Stimulated activated CD4-positive, alpha-beta T cell treated with anti-CD3 and anti-CD28 coated beads, Interleukin-4, amount 100 ng/mL, for 48 hours (primary cell): Measurements from ENCODE around the gene FAM174C.
"Not testable (repeated sequence)": the region's sequence is repeated elsewhere in the genome, so short reads cannot be mapped to it uniquely, and the experiment has no call there.

Experiments used
- DNase-seq, 2 donors: peaks; one replicate each; pipeline ENCODE4 v3.0.0-alpha.2; 2020; ENCODE audit warnings: low read depth in 2 of 2

The FAM174C gene

DNA sequence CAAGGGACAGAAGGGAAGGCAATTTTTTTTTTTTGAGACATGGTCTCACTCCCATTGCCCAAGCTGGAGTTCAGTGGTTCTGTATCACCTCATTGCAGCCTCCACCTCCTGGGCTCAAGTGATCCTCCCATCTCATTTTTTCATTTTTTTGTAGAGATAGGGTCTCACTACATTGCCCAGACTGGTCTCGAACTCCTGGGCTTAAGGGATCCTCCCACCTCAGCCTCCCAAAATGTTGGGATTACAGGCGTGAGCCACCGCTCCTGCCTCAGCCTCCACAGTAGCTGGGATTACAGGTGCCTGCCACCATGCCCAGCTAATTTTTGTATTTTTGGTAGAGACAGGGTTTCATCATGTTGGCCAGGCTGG, 44.9 kb downstream of the FAM174C start:
- DNase-seq, result not testable (repeated sequence)

DNA sequence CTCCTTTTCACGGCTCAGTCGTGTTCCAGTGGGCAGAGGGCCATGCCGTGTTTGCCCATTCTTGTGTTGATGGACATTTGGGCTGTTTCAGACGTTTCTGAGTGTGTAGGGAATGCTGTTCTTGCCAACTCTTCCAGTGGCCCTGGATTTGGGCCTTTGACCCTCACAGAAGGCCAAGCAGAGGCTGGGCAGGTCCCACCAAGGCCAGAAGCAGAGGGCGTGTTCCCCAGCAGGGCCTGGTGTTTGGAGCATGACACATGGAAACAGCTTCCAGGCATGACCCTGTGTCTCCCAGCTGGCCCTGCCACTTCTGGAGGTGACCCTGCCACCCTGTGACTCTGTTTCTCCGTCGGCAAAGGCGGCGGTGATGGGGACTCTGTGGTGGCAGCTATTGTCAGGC, 46.2 kb downstream of the FAM174C start:
- no peak for DNase-seq

DNA sequence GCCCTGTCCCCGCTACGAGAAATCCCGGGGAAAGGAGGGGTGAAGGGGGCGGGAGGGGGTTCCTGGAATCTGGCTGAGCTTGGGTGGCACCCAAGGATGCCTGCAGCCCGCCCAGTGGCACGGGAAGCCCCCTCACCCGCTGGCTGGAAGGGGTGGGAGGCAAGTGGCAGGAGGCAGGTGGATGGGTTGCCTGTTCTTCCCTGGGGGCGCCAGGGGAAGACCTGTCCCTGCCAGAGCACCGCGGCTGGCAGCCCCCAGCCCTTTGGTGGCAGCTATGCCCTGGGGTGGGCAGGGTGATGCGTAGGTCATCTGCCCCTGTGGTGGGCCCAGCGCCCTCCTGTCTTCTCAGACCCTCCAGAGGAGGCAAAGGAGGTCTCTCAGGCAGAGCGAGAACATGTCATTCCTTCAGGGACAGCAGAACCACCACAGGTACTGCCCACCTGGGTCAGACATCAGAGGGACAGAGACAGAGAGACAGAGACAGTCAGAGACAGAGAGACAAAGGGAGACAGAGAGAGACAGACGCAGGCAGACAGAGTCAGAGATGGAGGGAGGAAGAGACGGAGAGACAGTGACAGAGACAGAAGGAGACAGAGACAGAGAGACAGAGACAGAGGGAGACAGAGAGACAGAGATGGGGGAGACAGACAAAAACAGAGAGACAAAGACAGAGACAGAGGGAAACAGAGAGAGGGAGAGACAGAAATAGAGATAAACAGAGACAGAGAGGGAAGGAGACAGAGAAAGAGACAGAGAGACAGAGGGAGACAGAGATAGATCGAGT, 47.1 kb downstream of the FAM174C start:
- DNase-seq, result no peak

DNA sequence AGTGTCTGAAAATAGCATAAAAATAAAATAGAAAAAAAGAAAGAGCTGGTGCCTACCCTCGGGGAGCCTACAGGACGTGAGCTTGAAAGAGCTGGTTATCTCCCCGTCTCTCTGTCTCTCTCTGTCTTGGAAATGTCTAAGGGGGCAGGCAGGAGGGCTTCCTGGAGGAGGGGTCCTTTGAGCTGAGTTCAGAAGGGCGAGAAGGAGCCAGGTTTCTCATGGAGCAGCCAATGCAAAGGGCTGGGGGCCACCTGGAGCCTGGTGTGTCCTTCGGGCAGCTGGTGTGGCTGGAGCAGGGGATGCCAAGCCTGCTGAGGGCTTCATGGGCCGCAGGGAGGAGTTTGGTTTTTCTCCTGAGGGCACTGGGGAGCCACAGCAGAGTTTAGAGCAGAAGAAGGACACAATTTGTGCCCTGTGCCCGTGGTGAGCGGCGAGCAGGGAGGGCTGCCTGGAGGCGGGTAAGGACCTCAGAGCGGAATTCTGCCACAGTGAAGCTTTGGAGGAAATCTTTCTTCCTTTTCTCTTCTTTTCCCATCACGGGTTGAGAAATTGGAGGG, 49.0 kb downstream of the FAM174C start:
- no peak for DNase-seq

DNA sequence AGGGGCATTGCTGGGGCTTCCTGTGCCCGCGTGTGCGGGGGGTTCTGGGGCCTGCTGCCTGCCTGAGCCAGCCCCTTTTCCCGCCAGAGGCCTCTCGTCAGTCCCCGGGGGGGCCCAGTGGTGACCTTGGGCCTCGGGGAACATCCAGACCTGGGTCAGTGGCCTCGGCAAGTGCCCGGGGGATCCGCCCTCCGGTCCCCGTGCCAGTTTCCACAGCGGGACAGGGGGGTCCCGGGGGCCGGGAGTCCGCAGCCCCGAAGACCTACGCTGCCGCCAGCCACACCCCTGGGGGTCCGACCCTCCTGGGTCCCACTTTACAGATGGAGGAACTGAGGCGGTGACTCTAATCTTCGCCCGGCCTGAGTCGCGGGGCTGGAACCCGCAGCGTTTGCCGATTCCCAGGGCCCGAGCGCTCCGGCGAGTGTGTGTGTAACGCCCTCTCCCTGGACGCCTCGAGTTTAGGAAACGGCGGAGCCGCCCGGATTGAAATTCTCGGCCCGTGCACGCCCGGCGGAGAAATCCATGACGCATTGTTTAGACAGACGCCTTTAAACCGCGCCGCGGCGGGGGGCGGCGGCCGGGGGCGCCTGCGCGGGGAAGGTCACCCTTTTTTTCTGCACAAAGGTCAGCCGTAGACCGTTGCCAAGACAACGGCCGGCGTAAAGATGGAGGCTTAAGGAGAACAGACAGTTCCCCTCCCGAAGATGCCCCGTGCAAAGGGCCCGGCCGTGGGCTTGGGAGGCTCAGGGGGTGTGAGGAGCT, 49.7 kb downstream of the FAM174C start:
- peak; percentile 4 to 27 for DNase-seq

DNA sequence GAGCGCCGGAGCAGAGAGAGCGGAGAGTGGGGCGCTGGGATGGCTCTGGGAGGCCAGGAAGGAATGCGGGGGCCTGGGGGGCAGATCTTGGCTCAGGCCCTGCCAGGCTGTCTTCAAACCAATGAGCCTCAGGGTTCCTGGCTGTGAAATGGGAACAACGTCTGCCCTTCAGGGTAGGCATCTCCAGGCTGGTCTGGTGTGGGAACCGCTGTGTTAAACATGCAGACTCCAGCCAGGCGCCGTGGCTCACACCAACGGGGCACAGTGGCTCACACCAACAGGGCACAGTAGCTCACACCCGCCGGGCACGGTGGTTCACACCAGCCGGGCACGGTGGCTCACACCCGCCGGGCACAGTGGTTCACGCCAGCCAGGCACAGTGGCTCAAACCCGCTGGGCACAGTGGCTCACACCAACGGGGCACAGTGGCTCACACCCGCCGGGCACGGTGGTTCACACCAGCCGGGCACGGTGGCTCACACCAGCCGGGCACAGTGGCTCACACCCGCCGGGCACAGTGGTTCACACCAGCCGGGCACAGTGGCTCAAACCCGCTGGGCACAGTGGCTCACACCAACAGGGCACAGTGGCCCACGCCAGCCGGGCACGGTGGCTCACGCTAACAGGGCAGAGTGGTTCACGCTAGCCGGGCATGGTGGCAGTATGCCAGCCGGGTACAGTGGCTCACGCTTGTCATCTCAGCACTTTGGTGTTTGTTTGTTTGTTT, 50.4 kb downstream of the FAM174C start:
- no peak for DNase-seq

DNA sequence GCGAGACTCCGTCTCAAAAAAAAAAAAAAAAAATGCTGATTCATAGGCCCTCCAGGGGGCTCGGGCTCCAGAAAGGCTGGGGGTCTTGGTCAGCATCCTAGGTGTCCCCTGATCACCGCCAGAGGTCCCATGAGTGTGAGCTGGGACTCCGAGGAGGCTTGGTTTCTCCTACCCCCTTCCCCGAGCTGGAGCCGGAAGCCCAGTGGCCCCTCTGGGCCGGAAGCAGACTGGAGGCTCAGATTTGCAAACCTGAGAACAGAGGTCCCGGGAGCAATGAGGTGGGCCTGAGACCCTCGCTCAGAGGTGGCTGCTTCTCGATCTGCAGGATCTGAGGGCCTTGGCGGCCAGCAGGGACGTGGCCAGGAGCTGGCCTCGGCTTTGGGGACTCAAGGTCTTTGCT, 51.8 kb downstream of the FAM174C start:
- DNase-seq, result no peak
